ENCODE results near the gene TNFRSF8.

DNA sequence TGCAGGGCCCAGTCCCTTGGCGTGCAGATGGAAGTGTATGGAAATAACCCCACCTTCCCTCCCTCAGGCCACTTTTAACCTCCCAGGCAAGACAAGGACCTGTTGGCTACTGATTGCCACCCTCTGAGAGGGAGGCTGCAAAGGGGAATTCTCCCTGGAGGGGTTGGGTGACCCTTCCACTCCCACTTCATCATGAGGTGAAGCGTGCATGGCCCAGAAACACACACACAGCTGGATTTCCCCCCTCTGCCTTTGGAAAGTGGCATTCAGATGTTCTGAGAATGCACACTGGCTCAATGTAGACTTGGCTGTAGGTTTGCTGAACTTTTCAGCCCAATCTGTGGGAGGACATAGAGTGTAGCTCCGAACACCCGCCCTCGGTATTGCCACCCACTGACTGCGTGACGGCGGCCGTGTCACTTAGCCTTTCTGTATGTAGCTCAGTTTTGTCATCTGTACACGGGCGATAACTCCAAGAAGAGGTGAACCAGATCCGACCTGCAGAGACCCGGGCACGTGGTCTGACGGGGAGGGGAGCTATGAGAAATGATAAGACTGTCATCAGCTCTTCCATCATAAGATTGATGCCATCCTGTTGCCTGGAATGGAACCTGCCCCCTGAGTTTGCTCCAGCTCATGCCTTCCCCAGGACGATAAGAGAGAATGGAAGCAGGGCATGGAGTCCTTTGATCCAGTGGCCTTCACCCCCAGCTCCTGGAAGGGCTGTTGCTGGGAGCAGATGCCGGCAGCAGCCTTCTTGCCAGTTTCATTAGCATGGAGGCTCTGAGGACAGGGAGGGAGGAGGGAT lies 24.5 kb upstream of the TNFRSF8 start:
- TF ChIP-seq EZH2 (IDR thresholded peaks at IDR 0.05; ENCODE audit: borderline replicate concordance), result no peak
- TF ChIP-seq, protein P1, sequence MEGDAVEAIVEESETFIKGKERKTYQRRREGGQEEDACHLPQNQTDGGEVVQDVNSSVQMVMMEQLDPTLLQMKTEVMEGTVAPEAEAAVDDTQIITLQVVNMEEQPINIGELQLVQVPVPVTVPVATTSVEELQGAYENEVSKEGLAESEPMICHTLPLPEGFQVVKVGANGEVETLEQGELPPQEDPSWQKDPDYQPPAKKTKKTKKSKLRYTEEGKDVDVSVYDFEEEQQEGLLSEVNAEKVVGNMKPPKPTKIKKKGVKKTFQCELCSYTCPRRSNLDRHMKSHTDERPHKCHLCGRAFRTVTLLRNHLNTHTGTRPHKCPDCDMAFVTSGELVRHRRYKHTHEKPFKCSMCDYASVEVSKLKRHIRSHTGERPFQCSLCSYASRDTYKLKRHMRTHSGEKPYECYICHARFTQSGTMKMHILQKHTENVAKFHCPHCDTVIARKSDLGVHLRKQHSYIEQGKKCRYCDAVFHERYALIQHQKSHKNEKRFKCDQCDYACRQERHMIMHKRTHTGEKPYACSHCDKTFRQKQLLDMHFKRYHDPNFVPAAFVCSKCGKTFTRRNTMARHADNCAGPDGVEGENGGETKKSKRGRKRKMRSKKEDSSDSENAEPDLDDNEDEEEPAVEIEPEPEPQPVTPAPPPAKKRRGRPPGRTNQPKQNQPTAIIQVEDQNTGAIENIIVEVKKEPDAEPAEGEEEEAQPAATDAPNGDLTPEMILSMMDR (IDR thresholded peaks at IDR 0.05; ENCODE audit: poor library complexity), result no peak
- no peak for TF ChIP-seq EZH2phosphoT487 (IDR thresholded peaks at IDR 0.05; ENCODE audit: low read depth, severe bottlenecking, unreplicated experiment)

Measured in hepatocyte (in vitro differentiated cells).